ENCODE data around the gene ZBTB32. TPM values are rescaled to one million over a fixed set of nuclear protein-coding genes. Genes with fewer than 3 reads are reported as not detected.

The ZBTB32 gene
- total RNA-seq, 1 donor from 2014 or later, result not detected

DNA sequence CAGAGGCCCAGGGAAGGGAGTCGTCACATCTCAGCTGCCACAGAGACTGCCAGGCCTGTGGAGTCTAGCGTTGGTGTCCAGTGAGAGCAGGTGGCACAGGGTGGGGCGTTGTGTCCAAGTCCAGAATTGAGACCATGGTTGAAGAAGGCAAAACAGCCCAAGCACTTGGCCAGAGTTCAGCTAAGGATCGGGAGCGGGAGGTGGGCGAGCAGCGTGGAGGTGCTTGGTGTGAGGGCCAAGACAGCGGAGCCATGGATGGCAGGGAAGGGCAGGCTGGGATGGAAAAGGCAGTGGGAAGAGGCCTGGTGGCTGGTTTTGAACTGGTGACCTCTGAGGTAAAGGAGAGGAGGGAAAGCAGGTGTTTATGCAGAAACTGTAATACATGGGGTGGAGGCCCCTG is 29.9 kb downstream of the ZBTB32 start:
- H3K9me3 Mint-ChIP-seq (ENCODE audit: unreplicated experiment), result peaks cover 5% of the 10 kb centered on the region
- peaks cover 4% of the 10 kb centered on the region for H3K36me3 Mint-ChIP-seq (ENCODE audit: unreplicated experiment)
- H3K27ac Mint-ChIP-seq (ENCODE audit: unreplicated experiment), result peak overlapping the region; percentile 73
- no peak for DNase-seq
- no peak overlapping the region for H3K4me3 Mint-ChIP-seq (ENCODE audit: unreplicated experiment)
- TF ChIP-seq, protein P1, sequence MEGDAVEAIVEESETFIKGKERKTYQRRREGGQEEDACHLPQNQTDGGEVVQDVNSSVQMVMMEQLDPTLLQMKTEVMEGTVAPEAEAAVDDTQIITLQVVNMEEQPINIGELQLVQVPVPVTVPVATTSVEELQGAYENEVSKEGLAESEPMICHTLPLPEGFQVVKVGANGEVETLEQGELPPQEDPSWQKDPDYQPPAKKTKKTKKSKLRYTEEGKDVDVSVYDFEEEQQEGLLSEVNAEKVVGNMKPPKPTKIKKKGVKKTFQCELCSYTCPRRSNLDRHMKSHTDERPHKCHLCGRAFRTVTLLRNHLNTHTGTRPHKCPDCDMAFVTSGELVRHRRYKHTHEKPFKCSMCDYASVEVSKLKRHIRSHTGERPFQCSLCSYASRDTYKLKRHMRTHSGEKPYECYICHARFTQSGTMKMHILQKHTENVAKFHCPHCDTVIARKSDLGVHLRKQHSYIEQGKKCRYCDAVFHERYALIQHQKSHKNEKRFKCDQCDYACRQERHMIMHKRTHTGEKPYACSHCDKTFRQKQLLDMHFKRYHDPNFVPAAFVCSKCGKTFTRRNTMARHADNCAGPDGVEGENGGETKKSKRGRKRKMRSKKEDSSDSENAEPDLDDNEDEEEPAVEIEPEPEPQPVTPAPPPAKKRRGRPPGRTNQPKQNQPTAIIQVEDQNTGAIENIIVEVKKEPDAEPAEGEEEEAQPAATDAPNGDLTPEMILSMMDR (IDR thresholded peaks at IDR 0.05; ENCODE audit: partially characterized antibody, unreplicated experiment), result no peak
- H3K4me1 Mint-ChIP-seq (ENCODE audit: low read depth, unreplicated experiment), result no peaks in the 10 kb centered on the region
- H3K27me3 Mint-ChIP-seq (ENCODE audit: unreplicated experiment), result peaks cover 10% of the 10 kb centered on the region

DNA sequence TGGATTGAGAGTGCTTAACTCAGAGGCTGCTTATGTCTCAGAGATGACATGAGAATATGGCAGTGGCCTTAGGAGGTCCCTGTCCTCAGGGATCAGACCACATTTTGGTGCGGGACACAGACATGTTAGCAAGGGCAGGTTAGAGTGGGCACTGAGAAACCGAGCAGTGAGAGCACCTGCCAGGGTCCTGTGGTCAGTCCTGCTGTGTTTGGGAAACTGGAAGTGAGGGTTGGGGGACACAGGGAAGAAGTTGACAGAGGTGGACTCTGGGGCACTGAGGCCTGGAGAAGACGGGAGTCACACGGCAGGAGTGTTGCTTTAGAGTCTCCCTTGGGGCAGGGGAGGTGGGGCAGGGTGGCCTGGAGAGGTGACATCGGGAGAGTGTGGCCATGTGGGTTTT is 30.5 kb downstream of the ZBTB32 start:
- Mint-ChIP-seq H3K27ac (ENCODE audit: unreplicated experiment) (no peak overlapping the region), H3K4me3 (ENCODE audit: unreplicated experiment) (no peak overlapping the region), H3K36me3 (ENCODE audit: unreplicated experiment) (peaks cover 4% of the 10 kb centered on the region), H3K27me3 (ENCODE audit: unreplicated experiment) (peaks cover 9% of the 10 kb centered on the region), H3K4me1 (ENCODE audit: low read depth, unreplicated experiment) (no peaks in the 10 kb centered on the region), H3K9me3 (ENCODE audit: unreplicated experiment) (peaks cover 5% of the 10 kb centered on the region)
- no peak for DNase-seq
- TF ChIP-seq, protein P1 (IDR thresholded peaks at IDR 0.05; ENCODE audit: partially characterized antibody, unreplicated experiment), result no peak

DNA sequence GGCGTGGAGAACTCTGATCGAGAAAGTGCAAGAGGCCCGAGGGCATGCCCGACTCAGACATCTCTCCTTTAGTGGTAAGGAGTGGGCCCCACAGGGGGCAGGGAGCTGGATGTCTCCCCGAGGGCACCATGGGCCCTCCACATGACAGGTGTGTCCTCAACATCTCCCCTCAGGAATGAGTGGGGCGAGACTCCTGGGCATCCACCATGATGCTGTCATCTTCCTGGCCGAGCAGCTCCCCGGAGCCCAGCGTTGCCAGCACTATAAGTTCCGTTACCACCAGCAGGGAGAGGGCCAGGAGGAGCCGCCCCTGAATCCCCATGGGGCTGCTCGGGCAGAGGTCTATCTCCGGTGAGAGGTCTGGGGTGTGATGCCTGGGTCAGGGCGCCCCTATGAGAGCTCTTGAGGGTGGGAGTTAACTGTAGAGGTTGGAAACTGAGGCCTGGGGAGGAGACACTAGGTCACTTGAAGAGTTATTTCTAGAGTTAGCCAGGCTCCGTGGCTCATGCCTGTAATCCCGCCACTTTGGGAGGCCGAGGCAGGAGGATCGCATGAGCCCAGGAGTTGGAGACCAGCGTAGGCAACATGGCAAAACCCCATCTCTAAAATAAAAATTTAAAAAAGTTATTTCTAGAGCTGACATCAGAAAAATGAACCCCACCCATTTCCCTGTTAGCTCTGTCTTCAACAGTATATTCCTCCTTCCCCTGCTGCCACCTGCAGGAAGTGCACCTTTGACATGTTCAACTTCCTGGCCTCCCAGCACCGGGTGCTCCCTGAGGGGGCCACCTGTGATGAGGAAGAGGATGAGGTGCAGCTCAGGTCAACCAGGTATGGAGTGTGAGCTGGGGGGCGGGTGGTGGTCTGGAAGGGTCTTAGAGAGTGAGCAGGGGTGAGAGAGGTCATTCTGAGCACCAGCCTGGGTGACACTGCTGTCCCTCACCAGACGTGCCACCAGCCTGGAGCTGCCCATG is 32.8 kb downstream of the ZBTB32 start:
- Mint-ChIP-seq H3K36me3 (ENCODE audit: unreplicated experiment) (peaks cover 4% of the 10 kb centered on the region), H3K4me3 (ENCODE audit: unreplicated experiment) (no peak overlapping the region), H3K4me1 (ENCODE audit: low read depth, unreplicated experiment) (no peaks in the 10 kb centered on the region), H3K27ac (ENCODE audit: unreplicated experiment) (no peak overlapping the region), H3K27me3 (ENCODE audit: unreplicated experiment) (peaks cover 7% of the 10 kb centered on the region), H3K9me3 (ENCODE audit: unreplicated experiment) (peaks cover 6% of the 10 kb centered on the region)
- DNase-seq, result no peak
- TF ChIP-seq, protein P1 (IDR thresholded peaks at IDR 0.05; ENCODE audit: partially characterized antibody, unreplicated experiment), result no peak

GRCh38 chr19:35738021-35738886 is 33.9 kb downstream of the ZBTB32 start:
- H3K27me3 Mint-ChIP-seq (ENCODE audit: unreplicated experiment), result peaks cover 7% of the 10 kb centered on the region
- DNase-seq, result no peak
- H3K9me3 Mint-ChIP-seq (ENCODE audit: unreplicated experiment), result peaks cover 11% of the 10 kb centered on the region
- no peaks in the 10 kb centered on the region for H3K4me1 Mint-ChIP-seq (ENCODE audit: low read depth, unreplicated experiment)
- no peak overlapping the region for H3K27ac Mint-ChIP-seq (ENCODE audit: unreplicated experiment)
- peaks cover 4% of the 10 kb centered on the region for H3K36me3 Mint-ChIP-seq (ENCODE audit: unreplicated experiment)
- H3K4me3 Mint-ChIP-seq (ENCODE audit: unreplicated experiment), result no peak overlapping the region
- TF ChIP-seq, protein P1 (IDR thresholded peaks at IDR 0.05; ENCODE audit: partially characterized antibody, unreplicated experiment), result no peak

All from glutamatergic neuron (in vitro differentiated cells).